GDM1 (cell line): Measurements from ENCODE around the gene NUDT2.
"Not testable (repeated sequence)": the region's sequence is repeated elsewhere in the genome, so short reads cannot be mapped to it uniquely, and the experiment has no call there.

Experiments used
- DNase-seq: peaks from one replicate; lab custom pipeline; 2025; lab: John Stamatoyannopoulos, UW

The NUDT2 gene

GRCh38 chr9:34335376-34335775, 6.0 kb downstream of the NUDT2 start:
- no peak for DNase-seq

GRCh38 chr9:34337403-34337802, 8.0 kb downstream of the NUDT2 start:
- no peak for DNase-seq

- DNase-seq: not testable (repeated sequence)
Measured at GRCh38 chr9:34338079-34338478, 8.7 kb downstream of the NUDT2 start.

GRCh38 chr9:34338665-34339385, 9.5 kb downstream of the NUDT2 start:
- DNase-seq: no peak

DNA sequence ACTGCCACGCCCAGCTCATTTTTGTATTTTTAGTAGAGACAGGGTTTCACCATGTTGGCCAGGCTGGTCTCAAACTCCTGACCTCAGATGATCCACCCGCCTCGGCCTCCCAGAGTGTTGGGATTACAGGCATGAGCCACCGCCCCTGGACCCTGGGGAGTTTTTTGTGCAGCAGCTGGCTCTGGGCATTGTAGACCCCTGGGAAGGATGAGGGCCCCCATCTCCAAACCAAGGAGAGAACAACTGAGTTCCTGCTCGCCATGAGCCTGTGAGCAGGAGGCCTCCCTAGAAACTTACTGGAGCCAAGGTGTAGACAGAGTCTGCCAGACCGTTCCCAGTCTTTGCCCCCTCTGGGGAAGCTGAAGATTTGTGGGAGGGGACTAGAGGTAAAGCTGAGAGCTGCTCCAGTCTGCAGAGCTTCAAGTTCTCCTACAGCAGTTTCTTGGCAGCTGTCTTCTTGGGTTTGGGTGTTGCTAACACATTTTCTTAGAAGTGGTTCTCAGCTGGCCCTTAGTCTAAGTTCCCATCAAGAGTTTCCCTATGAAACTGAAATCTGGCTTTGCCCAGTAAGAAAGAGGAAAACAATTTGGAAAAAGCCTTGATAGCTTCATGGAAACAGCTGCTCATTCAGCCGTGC, 12.4 kb downstream of the NUDT2 start:
- no peak for DNase-seq

DNA sequence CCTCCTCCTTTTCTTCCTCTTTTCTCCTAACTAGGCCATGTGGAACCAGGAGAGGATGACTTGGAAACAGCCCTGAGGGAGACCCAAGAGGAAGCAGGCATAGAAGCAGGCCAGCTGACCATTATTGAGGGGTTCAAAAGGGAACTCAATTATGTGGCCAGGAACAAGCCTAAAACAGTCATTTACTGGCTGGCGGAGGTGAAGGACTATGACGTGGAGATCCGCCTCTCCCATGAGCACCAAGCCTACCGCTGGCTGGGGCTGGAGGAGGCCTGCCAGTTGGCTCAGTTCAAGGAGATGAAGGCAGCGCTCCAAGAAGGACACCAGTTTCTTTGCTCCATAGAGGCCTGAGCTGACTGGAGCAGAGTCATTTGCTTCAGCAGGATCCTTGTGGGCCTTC, 13.7 kb downstream of the NUDT2 start:
- no peak for DNase-seq

GRCh38 chr9:34343605-34344004, 14.2 kb downstream of the NUDT2 start:
- DNase-seq: no peak

- no peak for DNase-seq
Measured at GRCh38 chr9:34346873-34347799, 17.8 kb downstream of the NUDT2 start.

GRCh38 chr9:34347800-34348158, 18.4 kb downstream of the NUDT2 start:
- DNase-seq: no peak

DNA sequence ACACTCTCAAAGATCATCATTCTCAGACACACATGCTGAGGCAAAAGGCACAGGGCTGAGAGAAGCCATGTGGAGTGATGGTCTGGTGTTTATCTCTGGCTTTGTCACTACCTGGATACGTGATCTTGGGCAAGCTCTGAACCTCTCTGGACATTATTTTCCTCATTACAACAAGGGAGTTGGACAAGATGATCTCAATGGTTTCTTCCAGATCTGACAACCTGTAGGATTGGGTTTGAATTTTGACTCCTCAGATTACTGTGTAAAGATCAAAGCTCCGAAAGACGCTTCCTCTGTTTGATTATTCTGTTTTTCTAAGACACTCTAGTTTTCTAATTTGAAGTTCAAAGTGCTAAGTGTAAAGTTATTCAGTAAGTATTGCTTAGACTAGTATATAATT, 20.0 kb downstream of the NUDT2 start:
- DNase-seq: no peak

- not testable (repeated sequence) for DNase-seq
Measured at GRCh38 chr9:34352122-34352652, 22.8 kb downstream of the NUDT2 start.

DNA sequence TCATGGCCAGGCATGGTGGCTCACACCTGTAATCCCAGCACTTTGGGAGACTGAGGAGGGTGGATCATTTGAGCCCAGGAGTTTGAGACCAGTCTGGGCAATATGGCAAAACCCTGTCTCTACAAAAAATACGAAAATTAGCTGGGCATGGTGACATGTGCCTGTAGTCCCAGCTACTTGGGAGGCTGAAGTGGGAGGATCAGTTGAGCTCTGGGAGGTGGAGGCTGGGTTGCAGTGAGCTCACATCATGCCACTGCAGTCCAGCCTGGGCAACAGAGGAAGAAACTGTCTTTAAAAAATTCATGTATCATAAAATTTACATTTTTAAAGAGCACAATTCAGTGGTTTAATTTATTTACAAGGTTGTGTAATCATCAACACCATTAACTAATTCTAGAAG, 23.6 kb downstream of the NUDT2 start:
- DNase-seq: not testable (repeated sequence)

DNA sequence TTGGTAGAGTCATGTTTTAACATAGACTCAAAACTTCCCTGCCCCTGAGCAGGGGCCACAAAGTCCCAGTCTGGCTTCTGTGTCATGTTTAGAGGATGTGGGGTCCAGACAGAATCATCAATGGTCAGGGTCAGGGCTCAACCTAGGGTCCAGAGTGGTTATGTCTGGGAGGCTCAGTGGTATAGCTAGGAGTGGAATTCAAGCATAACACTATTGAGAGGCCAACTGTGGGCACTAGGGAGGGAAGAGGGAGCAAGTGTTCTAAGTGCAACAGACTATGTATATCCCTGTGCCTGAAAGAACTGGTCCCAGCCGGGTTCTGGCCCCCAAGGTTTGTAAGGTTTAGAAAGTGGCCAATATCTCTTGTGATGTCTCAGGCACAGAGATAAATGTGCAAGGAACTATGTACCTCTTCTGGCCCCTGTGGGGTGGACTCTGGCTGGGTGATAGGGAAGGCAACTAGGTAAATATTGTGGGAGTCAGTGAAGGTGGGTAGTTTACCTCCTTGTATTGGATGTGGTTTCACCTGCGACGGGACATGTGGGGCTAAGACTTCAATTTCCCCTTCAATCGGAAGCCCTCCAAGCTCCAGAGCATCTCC, 33.3 kb downstream of the NUDT2 start:
- DNase-seq: no peak

DNA sequence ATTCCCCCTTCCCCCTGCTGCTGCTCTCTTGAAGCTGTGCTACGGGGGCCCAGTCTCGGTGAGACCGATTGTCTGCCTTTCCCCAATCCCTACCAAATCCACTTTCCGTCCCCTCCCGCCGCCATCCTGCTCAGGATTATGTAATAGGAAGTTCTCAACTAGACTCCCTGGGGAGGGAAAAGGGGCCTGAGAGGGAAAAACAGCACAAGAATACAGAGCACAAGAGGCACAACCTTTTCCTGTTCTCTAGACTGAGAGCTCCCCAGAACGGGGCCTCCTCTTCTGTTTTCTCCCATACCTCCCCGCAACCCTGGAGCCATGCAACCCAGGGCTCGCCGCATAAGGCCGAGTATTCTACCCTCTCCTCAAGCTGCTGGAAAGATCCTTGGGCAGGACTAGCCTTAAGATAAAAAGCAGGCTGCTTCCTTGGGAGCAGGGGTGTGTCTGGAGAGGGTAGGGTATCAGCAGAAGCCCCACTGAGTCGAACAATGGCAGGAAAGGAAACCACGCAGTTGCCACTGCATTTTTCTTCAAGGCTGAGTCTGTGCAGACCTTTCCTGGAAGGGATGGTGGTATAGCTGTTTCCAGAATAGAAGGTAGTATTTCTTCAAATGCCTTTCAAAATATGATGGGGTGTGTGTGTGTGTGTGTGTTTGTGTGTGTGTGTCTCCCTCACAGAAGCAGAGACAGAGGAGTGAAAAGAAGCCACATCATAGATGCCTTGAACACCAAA, 34.4 kb downstream of the NUDT2 start:
- peak; percentile 11 for DNase-seq

DNA sequence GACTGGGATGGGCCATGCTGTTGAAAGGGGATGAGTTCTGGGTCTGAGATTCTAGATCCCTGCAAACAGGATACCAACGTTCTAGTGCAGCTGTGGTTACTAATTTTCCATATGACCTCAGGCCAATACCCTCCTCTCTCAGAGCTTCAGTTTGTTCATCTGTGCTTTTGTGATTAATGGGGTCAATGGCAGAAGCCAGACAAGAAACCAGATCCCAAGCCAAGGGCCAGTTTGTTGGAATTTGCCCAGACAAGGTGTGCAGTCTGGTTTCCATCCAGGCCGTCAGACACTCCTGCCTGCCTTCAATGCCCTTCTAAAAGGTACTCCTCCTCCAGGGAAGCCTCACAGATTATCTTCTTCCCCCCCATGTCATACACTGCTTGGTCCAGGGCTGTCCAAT, 35.9 kb downstream of the NUDT2 start:
- DNase-seq: no peak

- DNase-seq: no peak
Measured at GRCh38 chr9:34366365-34366764, 37.0 kb downstream of the NUDT2 start.

DNA sequence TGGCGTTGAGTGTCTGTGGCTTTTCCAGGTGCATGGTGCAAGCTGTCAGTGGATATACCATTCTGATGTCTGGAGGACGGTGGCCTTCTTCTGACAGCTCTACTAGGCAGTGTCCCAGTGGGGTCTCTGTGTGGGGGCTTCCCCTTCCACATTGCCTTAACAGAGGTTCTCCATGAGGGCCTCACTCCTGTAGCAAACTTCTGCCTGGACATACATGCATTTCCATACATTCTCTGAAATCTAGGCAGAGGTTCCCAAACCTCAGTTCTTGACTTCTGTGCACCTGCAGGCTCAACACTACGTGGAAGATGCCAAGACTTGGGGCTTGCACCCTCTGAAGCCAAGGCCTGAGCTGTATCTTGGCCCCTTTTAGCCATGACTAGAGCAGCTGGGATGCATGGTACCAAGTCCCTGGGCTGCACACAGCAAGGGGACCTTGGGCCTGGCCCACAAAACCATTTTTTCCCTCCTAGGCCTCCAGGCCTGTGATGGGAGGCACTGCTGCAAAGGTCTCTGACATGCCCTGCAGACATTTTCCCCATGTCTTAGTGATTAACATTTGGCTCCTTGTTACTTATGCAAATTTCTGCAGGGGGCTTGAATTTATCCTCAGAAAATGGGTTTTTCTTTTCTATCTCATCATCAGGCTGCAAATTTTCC, 38.5 kb downstream of the NUDT2 start:
- DNase-seq: not testable (repeated sequence)

DNA sequence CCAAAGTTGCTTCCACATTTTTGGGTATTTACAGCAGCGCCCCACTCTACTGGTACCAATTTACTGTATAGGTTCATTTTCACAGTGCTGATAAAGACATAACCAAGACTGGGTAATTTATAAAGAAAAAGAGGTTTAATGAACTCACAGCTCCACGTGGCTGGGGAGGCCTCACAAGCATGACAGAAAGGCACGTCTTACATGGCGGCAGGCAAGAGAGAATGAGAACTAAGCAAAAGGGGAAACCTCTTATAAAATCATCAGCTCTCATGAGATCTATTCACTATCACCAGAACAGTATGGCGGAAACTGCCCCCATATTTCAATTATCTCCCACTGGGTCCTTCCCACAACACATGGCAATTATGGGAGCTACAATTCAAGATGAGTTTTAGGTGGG, 39.4 kb downstream of the NUDT2 start:
- not testable (repeated sequence) for DNase-seq

- DNase-seq: no peak
Measured at GRCh38 chr9:34369636-34370035, 40.3 kb downstream of the NUDT2 start.

GRCh38 chr9:34370335-34370969, 41.1 kb downstream of the NUDT2 start:
- DNase-seq: no peak
